ENCODE measurements around the gene HSPBP1. TPM values are rescaled to one million over a fixed set of nuclear protein-coding genes. Genes with fewer than 3 reads are reported as not detected.

Gene HSPBP1
- total RNA-seq, 3 donors from 2014 or later, result 25.6 to 36.0 (median 29.5) TPM

DNA sequence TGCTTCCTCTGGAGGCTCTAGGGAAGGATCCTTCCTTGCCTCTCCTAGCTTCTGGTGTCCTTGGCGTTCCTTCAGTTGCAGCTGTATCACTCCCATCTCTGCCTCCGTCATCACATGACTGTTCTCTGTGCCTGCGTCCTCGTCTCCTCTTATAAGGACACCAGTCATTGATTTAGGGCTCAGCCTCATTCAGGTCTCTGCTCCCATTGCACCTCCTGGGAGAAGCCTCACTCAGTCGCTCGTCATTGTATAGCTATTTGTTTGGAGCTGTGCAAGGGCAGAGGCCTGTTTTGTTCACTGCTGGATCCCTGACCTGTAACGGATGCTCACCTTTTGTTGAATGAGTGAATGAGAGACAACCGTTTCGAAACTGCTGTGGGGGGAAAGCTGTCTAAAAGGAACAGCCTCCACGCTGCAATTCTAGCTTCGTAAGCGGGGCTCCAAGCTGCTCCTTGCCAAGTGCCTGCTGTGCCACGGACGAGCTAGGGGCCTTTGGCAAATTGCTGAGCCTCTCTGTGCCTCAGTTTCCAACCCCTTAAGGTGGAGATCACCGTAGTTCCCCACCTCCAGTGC, 21.1 kb upstream of the HSPBP1 start:
- no peaks in the 10 kb centered on the region for H3K36me3 ChIP-seq (ENCODE audit: low read depth)
- TF ChIP-seq, protein P1, sequence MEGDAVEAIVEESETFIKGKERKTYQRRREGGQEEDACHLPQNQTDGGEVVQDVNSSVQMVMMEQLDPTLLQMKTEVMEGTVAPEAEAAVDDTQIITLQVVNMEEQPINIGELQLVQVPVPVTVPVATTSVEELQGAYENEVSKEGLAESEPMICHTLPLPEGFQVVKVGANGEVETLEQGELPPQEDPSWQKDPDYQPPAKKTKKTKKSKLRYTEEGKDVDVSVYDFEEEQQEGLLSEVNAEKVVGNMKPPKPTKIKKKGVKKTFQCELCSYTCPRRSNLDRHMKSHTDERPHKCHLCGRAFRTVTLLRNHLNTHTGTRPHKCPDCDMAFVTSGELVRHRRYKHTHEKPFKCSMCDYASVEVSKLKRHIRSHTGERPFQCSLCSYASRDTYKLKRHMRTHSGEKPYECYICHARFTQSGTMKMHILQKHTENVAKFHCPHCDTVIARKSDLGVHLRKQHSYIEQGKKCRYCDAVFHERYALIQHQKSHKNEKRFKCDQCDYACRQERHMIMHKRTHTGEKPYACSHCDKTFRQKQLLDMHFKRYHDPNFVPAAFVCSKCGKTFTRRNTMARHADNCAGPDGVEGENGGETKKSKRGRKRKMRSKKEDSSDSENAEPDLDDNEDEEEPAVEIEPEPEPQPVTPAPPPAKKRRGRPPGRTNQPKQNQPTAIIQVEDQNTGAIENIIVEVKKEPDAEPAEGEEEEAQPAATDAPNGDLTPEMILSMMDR (IDR thresholded peaks at IDR 0.05), result no peak
- intact Hi-C loops (cut with DNase I, micrococcal nuclease), result loop anchor here in 1 of 2 donors (10.0 kb wide), 1 partner anchor 84 kb away; the partner anchor contains the start of genes RPL28 and TMEM238
- ATAC-seq (no peak), DNase-seq (no peak)
- H3K4me1 ChIP-seq (ENCODE audit: low read depth), result peaks cover 4% of the 10 kb centered on the region
- H3K4me3 ChIP-seq, result no peak overlapping the region
- no peaks in the 10 kb centered on the region for H3K9me3 ChIP-seq

DNA sequence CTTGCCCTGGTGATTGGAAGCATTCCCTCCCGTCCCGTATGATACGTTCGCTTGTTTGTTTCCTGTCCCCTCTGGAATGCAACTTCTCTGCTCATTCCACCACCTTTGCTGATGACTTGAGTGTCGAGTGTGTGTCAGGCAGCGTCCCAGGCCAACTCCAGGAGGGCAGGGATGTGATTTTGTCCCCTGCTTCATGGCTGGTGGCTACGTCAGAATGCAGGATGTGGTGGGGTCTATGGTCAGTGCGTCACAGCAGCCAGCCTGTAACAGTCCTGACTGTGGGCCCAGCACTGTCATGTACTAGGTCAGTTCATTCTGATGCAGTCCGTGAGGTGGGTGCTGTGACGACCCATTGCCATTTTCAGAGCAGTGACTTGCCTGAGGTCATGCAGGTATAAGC, 20.1 kb upstream of the HSPBP1 start:
- no peak for ATAC-seq
- TF ChIP-seq, protein P1 (IDR thresholded peaks at IDR 0.05), result no peak
- Histone ChIP-seq H3K4me1 (ENCODE audit: low read depth) (peaks cover 4% of the 10 kb centered on the region), H3K36me3 (ENCODE audit: low read depth) (no peaks in the 10 kb centered on the region), H3K9me3 (no peaks in the 10 kb centered on the region), H3K4me3 (no peak overlapping the region)
- no peak for DNase-seq
- intact Hi-C loops (cut with DNase I, micrococcal nuclease), result loop anchor here (10.0 kb wide), 1 partner anchor 85 kb away; the partner anchor contains the start of genes RPL28 (in 2 of the 2) and TMEM238 (in 2 of the 2)

DNA sequence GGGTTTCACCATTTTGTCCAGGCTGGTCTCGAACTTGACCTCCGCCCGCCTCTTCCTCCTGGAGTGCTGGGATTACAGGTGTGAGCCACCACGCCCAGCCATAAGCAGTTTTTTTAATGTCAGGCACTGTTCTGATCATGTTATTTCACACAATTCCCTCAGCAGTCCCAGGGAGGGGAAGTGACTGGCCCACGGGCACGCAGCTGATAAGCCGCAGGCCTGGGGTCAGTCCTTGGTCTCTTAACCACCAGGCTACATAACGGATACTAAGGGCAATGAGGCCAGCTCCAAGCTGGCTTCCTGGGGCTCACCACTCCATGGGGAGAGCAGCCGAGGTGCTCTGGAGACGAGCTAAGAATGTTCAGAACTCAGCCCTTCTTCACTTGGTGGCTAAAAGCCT, 17.4 kb upstream of the HSPBP1 start:
- no peak for ATAC-seq
- Histone ChIP-seq H3K9me3 (no peaks in the 10 kb centered on the region), H3K36me3 (ENCODE audit: low read depth) (no peaks in the 10 kb centered on the region), H3K4me1 (ENCODE audit: low read depth) (peaks cover 4% of the 10 kb centered on the region), H3K4me3 (no peak overlapping the region)
- TF ChIP-seq, protein P1 (IDR thresholded peaks at IDR 0.05), result no peak
- no peak for DNase-seq
- intact Hi-C loops (cut with DNase I, micrococcal nuclease), result loop anchor here in 1 of 2 donors (10.0 kb wide), 1 partner anchor 88 kb away; the partner anchor contains the start of genes RPL28 and TMEM238

DNA sequence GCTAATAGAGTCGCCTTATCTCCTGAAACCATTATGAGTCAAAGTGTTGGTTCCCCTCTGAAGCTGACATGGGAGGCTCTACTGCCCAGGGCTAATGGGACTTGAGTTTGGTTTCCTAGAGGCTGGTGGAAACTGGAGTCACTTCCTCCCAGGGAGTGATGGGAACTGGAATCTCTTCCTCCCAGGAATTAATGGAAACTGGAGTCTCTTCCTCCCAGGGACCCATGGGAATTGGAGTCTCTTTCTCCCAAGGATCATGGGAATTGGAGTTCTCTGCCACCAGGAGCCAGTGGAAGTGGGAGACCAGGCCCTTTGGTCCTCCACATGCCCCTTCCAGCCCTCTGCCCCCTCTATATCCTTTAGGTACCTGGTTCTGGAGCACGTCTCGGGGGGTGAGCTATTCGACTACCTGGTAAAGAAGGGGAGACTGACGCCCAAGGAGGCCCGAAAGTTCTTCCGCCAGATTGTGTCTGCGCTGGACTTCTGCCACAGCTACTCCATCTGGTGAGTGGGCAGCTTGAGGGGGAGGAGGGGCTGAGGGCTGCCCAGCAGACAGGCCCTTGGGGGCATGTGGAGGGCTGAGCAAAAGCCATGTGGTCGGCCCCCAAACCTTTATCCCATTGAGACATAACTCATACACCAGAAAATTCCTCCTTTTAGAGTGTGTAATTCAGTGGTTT, 9.3 kb upstream of the HSPBP1 start:
- intact Hi-C loops (cut with DNase I, micrococcal nuclease), result no loop called here
- no peak overlapping the region for H3K4me3 ChIP-seq
- ATAC-seq, result no peak
- no peak for DNase-seq
- H3K9me3 ChIP-seq, result no peaks in the 10 kb centered on the region
- H3K36me3 ChIP-seq (ENCODE audit: low read depth), result no peaks in the 10 kb centered on the region
- TF ChIP-seq, protein P1 (IDR thresholded peaks at IDR 0.05), result no peak
- H3K4me1 ChIP-seq (ENCODE audit: low read depth), result no peaks in the 10 kb centered on the region

DNA sequence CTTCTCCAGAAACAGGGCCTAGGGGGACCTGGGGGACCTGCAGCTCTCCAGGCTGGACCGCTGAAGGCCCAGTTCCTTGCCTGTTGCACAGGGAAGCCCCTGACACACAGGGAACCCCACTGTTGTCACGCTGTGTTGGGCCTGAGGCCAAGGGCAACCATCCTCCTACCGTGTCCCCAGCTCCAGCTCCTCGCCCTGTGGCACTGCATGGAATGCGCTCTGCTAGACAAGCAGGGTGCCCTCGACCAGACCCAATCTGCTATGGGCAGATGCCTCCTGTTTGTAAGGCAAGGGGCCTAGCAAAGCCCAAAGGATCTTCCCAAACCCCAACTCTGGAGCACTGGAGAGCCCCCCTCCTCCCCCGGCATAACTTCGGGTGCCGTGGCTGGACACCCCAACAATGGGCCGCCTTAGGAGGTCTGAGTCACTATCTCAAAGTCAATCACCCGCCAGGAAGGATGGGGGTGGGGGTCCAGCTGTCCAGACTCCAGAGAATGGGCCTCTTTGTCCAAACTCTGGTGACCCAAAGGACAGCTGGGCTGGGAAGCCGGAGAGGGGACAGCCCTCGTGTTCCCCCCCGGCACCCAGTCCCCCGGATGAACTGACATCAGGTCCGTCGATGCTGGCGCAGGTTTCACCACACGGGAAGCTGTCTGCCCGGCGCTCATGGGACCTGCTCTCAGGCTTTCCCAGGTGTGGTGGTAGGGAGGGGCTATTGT, 7.6 kb upstream of the HSPBP1 start:
- no peak for ATAC-seq
- intact Hi-C loops (cut with DNase I, micrococcal nuclease), result no loop called here
- TF ChIP-seq, protein P1 (IDR thresholded peaks at IDR 0.05), result no peak

More for the DNA sequence above, 7.6 kb upstream of the HSPBP1 start:
- Histone ChIP-seq H3K4me3 (no peak overlapping the region), H3K36me3 (ENCODE audit: low read depth) (no peaks in the 10 kb centered on the region), H3K9me3 (no peaks in the 10 kb centered on the region), H3K4me1 (ENCODE audit: low read depth) (no peaks in the 10 kb centered on the region)
- DNase-seq, result no peak

All from mucosa of descending colon (tissue), 3 donors.